Omental fat pad (tissue), 4 donors: ENCODE measurements around the gene ZNF664. TPM values are rescaled to one million over a fixed set of nuclear protein-coding genes. Genes with fewer than 3 reads are reported as not detected.

Source experiments
- ATAC-seq: fragments of 150-250 bp; one replicate; pipeline ENCODE4 v1.9.1; 2016; ENCODE audit warnings: mild to moderate bottlenecking, moderate library complexity; ENCODE audit not compliant: low FRiP score
- DNase-seq: peaks from one replicate; pipeline ENCODE4 v3.0.0-alpha.2; 2019; ENCODE audit warnings: low spot score
- CTCF ChIP-seq, 3 donors: fragments of 450-650 bp; IDR thresholded peaks; one replicate each; pipeline ENCODE4 v1.5.1; 2016 to 2017; ENCODE audit warnings: antibody characterized with exemption in 3 of 3, mild to moderate bottlenecking in 3 of 3, moderate library complexity in 2 of 3
- total RNA-seq, 4 donors: library from RNA; depleted of rRNA; stranded (reverse); fragments of >200 nt; gene quantifications; one replicate each; pipeline ENCODE4 v1.1.0, GENCODE V29; 2016

The ZNF664 gene
- 10 to 100 TPM; 61.8 to 96.0 (median 71.5) TPM for total RNA-seq

- DNase-seq = peak; percentile 61
- ATAC-seq = peak; percentile 91
- TF ChIP-seq CTCF (IDR thresholded peaks at IDR 0.05) = no peak
Measured at GRCh38 chr12:123972457-123973401, at the start of gene ZNF664, which contains the start of gene CCDC92. Gene ZNF664 (plus strand): TSS chr12:123973215. CDS start chr12:124012145, 38,930 bp downstream. Gene CCDC92 (minus strand): TSS chr12:123972831. CDS start chr12:123944305, 28,526 bp downstream.

GRCh38 chr12:123923927-123924326 lies 49.1 kb upstream of the ZNF664 start:
- ATAC-seq (no peak), DNase-seq (no peak)
- no peak for TF ChIP-seq CTCF (IDR thresholded peaks at IDR 0.05)

- ATAC-seq (no peak), DNase-seq (no peak)
- TF ChIP-seq CTCF (IDR thresholded peaks at IDR 0.05) = no peak
Measured at GRCh38 chr12:123924539-123924938, 48.5 kb upstream of the ZNF664 start.

DNA sequence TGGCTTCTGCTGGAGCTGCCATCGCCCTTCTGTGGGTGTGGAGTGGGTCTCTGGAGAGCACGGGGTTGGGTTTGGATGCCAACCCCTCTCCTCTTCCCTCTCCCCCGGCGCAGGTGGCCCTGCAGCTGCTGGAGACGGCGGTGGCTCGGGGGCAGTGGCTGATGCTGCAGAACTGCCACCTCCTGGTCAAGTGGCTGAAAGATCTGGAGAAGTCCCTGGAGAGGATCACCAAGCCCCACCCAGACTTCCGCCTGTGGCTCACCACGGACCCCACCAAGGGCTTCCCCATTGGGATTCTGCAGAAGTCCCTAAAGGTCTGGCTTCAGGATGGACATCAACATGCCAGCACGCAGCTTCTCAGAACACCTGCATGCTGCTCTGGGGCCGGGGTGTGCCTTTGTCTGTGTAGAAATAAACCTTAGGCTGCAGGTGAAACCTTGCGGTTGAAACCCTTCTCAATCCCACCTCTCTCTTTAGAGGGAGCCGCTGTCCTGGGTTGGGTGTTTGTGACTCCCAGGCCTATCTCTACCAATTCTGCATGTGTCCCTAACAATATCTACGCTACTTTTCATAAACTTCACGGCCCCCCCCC lies 44.6 kb upstream of the ZNF664 start:
- no peak for TF ChIP-seq CTCF (IDR thresholded peaks at IDR 0.05)
- no peak for DNase-seq
- no peak for ATAC-seq

- no peak for TF ChIP-seq CTCF (IDR thresholded peaks at IDR 0.05)
- no peak for ATAC-seq
- no peak for DNase-seq
Measured at GRCh38 chr12:123928897-123929296, 44.1 kb upstream of the ZNF664 start.

GRCh38 chr12:123929946-123930583 lies 43.0 kb upstream of the ZNF664 start:
- no peak for DNase-seq
- ATAC-seq = no peak
- TF ChIP-seq CTCF (IDR thresholded peaks at IDR 0.05) = no peak
